DOHH2 (cell line): ENCODE data around the gene PLXNA1.

Experiments
- CTCF ChIP-seq: fragments of 200-600 bp; sonication (generic); IDR thresholded peaks from one replicate; pipeline ENCODE4 v1.5.1; 2014; ENCODE audit warnings: antibody characterized with exemption, mild to moderate bottlenecking, low read depth, low read length; ENCODE audit not compliant: poor library complexity, severe bottlenecking
- EZH2phosphoT487 ChIP-seq: fragments of 200-600 bp; sonication (generic); IDR thresholded peaks from 2 replicates; pipeline ENCODE4 v1.6.1; 2017; ENCODE audit warnings: borderline replicate concordance, mild to moderate bottlenecking, antibody characterized with exemption, low read length, moderate library complexity, mixed read lengths

- TF ChIP-seq CTCF (no peak), EZH2phosphoT487 (no peak)
These were observed 48.5 kb downstream of the PLXNA1 start for GRCh38 chr3:127031413-127031810.
